NCI-H524 (cell line): ENCODE results near the gene TENT5C.

Experiments
- DNase-seq, 2 experiments: peaks; one replicate each; lab custom pipeline; 2025; lab: John Stamatoyannopoulos, UW

Gene TENT5C

GRCh38 chr1:117636637-117637425 is 31.0 kb downstream of the TENT5C start:
- DNase-seq = no peak

- no peak for DNase-seq
Observed at GRCh38 chr1:117638141-117638540, 32.3 kb downstream of the TENT5C start.

GRCh38 chr1:117638759-117639158 is 32.9 kb downstream of the TENT5C start:
- no peak for DNase-seq

DNA sequence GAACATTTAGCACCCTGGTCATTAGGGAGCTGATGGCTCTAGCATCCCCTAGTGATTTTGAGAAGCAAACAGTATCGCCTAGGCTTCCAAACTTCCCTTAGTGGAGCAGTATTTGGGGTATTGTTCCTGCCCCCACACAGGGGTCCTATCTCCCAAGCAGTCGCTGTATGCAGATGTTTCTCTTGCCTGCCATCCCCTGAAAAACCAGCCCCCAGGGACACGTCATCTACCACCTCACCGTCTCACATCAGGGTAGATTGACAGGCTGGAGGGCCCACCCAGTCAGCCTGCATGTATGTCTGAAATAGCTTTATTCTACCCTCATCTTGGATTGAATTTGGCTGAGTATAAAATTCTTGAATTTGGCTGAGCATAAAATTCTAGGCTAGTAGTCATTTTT is 33.9 kb downstream of the TENT5C start:
- DNase-seq = no peak

GRCh38 chr1:117641536-117641935 is 35.7 kb downstream of the TENT5C start:
- DNase-seq = no peak

- no peak for DNase-seq
Observed at GRCh38 chr1:117642963-117643362, 37.1 kb downstream of the TENT5C start.

DNA sequence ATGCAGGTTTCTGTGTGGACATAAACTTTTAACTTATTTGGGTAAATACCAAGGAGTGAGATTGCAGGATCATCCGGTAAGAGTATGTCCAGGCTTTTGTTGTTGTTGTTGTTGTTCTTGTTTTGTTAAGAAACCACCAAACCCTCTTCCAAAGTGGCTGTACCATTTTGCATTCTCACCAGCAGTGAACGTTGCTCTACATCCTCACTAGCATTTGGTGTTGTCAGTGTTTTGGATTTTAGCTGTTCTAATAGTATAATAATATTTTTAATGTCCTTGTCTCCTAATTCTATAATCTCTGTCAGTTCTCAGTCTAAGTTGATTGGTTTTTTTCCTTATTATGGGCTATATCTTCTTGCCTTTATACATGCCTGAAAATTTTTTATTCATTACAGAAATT is 37.8 kb downstream of the TENT5C start:
- DNase-seq = no peak

DNA sequence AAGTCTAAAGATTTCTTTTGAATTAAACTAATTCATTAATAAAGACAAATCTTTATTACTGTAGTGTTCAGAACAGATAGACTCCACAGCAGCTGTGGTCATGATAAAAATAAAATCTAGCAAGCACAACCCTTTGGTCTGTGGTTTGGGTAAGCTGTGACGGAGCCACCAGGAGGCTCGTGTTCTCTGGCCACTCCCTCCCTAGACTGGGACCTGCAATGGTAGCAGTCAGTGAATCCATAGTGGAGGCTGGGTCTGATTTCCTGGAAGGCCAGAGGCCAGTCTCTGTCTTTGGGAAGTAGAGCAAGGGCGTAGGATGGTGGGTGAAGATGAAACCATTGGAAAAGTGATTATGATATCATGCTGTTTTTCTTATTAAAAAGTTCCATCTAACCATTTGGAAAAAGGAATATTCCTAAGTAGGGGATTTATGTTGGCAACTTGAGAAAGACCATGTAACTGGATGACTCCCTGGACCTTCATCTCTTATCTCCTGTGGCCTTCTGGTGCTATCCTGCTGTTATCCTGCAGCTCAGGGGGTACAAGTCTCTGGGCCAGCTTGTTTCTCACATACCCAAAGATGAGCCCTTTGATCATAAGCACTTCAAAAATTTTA is 39.0 kb downstream of the TENT5C start:
- DNase-seq = no peak

DNA sequence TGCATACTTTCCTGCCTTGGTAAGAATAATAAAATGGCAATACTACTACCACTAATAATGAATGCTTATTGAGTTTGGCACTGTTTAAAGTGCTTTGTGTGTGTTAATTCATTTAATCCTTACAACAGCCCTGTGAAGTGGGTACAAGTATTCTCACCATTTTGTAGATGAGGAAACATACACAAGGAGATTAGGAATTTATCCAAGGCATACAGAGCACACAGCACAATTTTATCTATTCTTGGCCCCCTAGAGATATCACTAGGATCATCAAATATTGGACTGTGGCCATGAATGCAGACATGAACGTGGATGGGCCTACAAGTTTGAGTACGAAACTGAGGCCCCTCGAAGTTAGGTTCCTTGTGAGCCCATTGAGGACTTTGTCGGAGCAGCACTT is 39.5 kb downstream of the TENT5C start:
- no peak for DNase-seq

DNA sequence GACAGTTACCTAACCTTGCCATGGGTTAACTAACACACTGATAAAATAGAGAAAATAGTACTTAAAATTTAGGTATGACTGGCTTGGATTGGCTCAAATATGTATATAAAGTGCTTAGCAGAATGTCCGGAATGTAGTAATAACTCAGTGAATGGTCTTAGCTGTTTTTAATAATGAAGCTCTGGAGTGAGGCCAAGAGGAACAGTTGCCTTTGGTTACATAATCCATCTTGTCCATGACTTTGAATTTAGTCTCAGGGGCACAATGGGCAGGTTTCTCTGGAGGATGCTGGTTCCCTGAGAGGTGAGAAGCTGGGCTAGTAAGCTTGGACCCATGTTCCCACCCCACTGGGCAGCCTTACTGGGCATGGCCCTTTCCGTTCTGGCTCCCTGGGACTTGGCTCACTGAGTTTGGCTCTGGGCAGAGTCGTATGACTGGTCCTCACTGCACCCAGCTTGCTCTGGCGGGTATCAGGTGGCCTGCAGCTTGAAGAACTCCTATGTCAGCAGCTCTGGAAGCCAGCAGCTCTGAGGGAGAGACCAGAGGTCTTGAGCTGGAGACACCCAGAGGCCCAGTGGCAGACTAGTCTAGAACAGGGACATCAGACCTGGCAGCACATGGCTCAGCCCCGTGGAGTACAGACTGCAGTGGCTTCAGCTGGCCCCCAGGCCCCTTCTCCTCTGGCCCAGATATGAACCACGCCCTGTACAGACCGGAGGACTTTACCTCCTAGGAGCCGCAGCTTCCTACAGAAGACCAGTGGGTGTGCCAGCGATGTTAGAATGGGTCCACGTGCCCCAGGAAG is 40.4 kb downstream of the TENT5C start:
- DNase-seq = no peak

GRCh38 chr1:117646956-117647355 is 41.1 kb downstream of the TENT5C start:
- no peak for DNase-seq

- DNase-seq = no peak
Observed at GRCh38 chr1:117648015-117648414, 42.2 kb downstream of the TENT5C start.

- DNase-seq = no peak
Observed at GRCh38 chr1:117650840-117651568, 45.2 kb downstream of the TENT5C start.

- no peak for DNase-seq
Observed at GRCh38 chr1:117651616-117652015, 45.8 kb downstream of the TENT5C start.

- no peak for DNase-seq
Observed at GRCh38 chr1:117652421-117652820, 46.6 kb downstream of the TENT5C start.

DNA sequence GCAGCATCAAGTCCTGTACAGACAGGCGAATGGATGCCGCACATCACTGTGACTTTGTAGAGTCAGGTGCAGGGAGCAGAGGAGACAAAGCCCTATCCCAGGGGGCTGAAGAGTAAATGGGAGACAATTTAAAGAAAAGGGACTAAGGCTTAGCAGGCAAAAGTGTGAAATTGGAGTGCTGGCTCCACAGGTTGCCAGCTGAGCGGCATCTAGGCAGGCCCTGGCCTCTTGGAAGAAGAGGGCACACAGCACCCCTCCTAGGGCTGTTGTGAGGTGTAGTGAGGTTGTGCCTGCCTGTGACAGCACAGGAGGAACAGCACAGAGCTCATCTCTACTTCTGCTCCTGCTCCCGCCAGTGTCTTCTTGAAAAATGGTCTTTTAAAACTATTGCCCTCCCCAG is 47.3 kb downstream of the TENT5C start:
- DNase-seq = no peak

DNA sequence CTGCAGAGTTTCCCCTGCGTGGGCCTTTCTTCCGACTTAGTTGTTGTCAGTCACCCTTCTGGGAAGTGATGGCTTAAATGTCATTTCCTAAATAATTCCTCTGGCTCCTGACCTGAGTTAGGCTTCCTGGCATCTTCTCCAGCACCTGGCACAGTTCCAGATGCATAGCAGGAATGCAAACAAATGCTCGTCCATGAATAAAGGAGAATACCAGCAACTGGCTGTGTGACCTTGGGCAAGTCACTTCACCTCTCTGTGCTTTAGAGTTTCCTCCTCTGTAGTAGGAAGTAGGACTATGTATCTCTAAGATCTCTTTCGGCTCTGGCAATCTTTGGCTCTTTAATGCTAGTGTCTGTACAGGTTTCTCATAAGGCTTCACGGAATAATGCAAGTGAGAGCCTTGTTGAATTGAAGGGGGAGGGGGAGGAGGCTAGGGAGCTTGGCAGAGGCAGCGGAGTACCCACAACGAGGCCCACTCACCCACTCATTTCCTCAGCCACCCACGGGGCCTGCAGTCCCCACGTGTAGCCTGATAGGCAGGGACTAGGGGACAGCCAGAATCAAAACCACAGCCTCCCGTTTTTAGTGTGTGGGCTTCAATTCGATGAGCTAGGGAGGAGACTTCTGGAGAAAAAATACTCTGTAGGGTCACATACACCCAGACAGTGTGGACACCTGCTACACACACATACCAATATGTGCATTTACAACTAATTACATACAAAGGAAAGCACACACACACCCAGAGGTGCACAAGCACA is 48.1 kb downstream of the TENT5C start:
- DNase-seq = no peak

- no peak for DNase-seq
Observed at GRCh38 chr1:117654493-117655219, 48.8 kb downstream of the TENT5C start.

GRCh38 chr1:117655220-117655577 is 49.4 kb downstream of the TENT5C start:
- DNase-seq = no peak

DNA sequence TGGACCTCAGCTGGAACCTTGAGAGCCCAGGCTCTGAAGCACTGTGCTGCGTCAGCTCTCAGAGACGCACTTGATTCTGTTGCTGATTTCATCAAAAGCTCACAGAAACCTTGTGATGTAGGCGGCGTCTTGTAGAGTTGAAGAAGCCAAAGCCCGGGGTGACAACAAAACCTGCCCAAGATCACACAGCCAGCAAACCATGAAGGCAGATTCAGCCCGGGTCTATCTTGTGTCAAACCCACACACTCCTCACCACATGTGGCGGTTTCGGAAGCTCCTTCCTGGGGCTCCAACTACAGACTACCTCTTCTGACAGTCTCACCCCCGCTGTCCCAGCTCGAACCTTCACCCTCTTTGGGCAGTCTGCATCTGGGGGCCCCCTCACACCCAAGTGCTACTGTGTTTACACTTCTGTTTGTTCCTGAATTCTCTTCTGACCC is 50.4 kb downstream of the TENT5C start:
- DNase-seq = no peak

DNA sequence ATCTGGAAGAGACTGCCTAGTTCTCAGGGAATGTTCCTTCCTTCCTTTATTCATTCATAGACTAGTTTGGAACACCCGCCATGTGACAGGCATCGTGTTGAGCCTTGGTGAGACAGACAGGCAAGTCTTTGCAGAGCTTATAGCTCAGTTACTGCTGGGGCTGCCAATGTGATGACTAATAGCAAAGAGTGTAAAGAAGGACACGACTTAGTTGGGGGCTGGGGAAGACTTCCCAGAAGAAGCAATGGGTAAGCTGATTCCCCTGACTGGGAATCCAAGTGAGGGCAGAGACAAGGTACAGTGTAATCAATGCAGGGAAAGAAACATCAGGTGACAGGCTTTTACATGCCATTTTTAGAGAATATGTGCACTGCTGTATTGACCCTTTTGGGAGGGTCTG is 51.2 kb downstream of the TENT5C start:
- DNase-seq = no peak
